ENCODE results near the gene ZNF467.

ZNF467 gene

GRCh38 chr7:149789101-149789500 lies 15.7 kb upstream of the ZNF467 start:
- DNase-seq (ENCODE audit: low read depth), result no peak
- TF ChIP-seq CTCF (IDR thresholded peaks at IDR 0.05; ENCODE audit: low read depth, low read length, missing control alignments), result no peak
- in situ Hi-C loops (cut with HindIII; ENCODE audit: low sequenced_read_pairs), result no loop called here
- H3K4me3 ChIP-seq (ENCODE audit: low read depth, low read length), result no peak overlapping the region

GRCh38 chr7:149788300-149788851 lies 15.0 kb upstream of the ZNF467 start:
- no peak for TF ChIP-seq CTCF (IDR thresholded peaks at IDR 0.05; ENCODE audit: low read depth, low read length, missing control alignments)
- H3K4me3 ChIP-seq (ENCODE audit: low read depth, low read length), result no peak overlapping the region
- in situ Hi-C loops (cut with HindIII; ENCODE audit: low sequenced_read_pairs), result no loop called here
- DNase-seq (ENCODE audit: low read depth), result no peak

GRCh38 chr7:149787428-149788299 lies 14.3 kb upstream of the ZNF467 start:
- TF ChIP-seq CTCF (IDR thresholded peaks at IDR 0.05; ENCODE audit: low read depth, low read length, missing control alignments), result peak; percentile 12
- no peak overlapping the region for H3K4me3 ChIP-seq (ENCODE audit: low read depth, low read length)
- in situ Hi-C loops (cut with HindIII; ENCODE audit: low sequenced_read_pairs), result no loop called here
- DNase-seq (ENCODE audit: low read depth), result no peak

GRCh38 chr7:149785983-149786382 lies 12.6 kb upstream of the ZNF467 start:
- H3K4me3 ChIP-seq (ENCODE audit: low read depth, low read length), result no peak overlapping the region
- no peak for TF ChIP-seq CTCF (IDR thresholded peaks at IDR 0.05; ENCODE audit: low read depth, low read length, missing control alignments)
- DNase-seq (ENCODE audit: low read depth), result no peak
- in situ Hi-C loops (cut with HindIII; ENCODE audit: low sequenced_read_pairs), result no loop called here

GRCh38 chr7:149785402-149785801 lies 12.0 kb upstream of the ZNF467 start:
- H3K4me3 ChIP-seq (ENCODE audit: low read depth, low read length), result no peak overlapping the region
- in situ Hi-C loops (cut with HindIII; ENCODE audit: low sequenced_read_pairs), result no loop called here
- no peak for DNase-seq (ENCODE audit: low read depth)
- no peak for TF ChIP-seq CTCF (IDR thresholded peaks at IDR 0.05; ENCODE audit: low read depth, low read length, missing control alignments)

GRCh38 chr7:149784251-149784608 lies 10.8 kb upstream of the ZNF467 start:
- no peak overlapping the region for H3K4me3 ChIP-seq (ENCODE audit: low read depth, low read length)
- no peak for TF ChIP-seq CTCF (IDR thresholded peaks at IDR 0.05; ENCODE audit: low read depth, low read length, missing control alignments)
- DNase-seq (ENCODE audit: low read depth), result no peak
- in situ Hi-C loops (cut with HindIII; ENCODE audit: low sequenced_read_pairs), result no loop called here
